HepG2 (cell line): ENCODE results near the gene MPG. TPM values are rescaled to one million over a fixed set of nuclear protein-coding genes. Genes with fewer than 3 reads are reported as not detected.

Source experiments
- ATAC-seq: fragments of 200-7000 bp; cut with Tn5 transposase; 3 replicates; pipeline ENCODE4 v1.9.1; 2020; ENCODE audit warnings: mild to moderate bottlenecking, moderate library complexity
- BruUV-seq: library from RNA; stranded (reverse); fragments of 400-500 nt; replicated peaks from 2 replicates; lab custom pipeline; 2021; lab: Mats Ljungman, UMichigan
- CTCF ChIA-PET: fragments of 300-600 bp; formaldehyde crosslinking; extraction: SDS; loops from one replicate; lab custom pipeline; 2021; ENCODE audit warnings: low total read pairs, inconsistent platforms, low intra/inter-chr PET ratio; lab: Yijun Ruan, JAX
- POLR2A ChIA-PET: fragments of 350-600 bp; sonication (Branson Sonifier 250); formaldehyde crosslinking; loops from one replicate; lab custom pipeline; 2020; ENCODE audit warnings: antibody characterized with exemption, inconsistent platforms; lab: Yijun Ruan, JAX
- DNase-seq: peaks from one replicate; pipeline ENCODE4 v3.0.0-alpha.2; 2015; ENCODE audit warnings: low spot score
- FAIRE-seq: peaks from 3 replicates; lab custom pipeline; 2011; peaks lifted over from hg19 to GRCh38; lab: Jason Lieb, UNC
- H2AFZ ChIP-seq: one replicate; pipeline ENCODE4 v1.6.1; 2011; ENCODE audit warnings: low read length, inconsistent platforms
- H3K27ac ChIP-seq: fragments of 300-600 bp; 3 replicates; pipeline ENCODE4 v1.8.0; 2011; ENCODE audit warnings: mixed run types, mild to moderate bottlenecking, mixed read lengths, low read length, inconsistent platforms; ENCODE audit not compliant: insufficient read depth; ENCODE audit errors: extremely low read length
- H3K27me3 ChIP-seq, 2 experiments: fragments of 200-600 bp in 1 of 2; 2 replicates in 1 of 2; 3 replicates in 1 of 2; pipeline versions ENCODE4 v1.6.0 to v1.8.0; 2011; ENCODE audit warnings: low read length in 2 of 2, mild to moderate bottlenecking in 2 of 2, moderate library complexity in 2 of 2, inconsistent platforms in 1 of 2; ENCODE audit not compliant: insufficient read depth in 2 of 2, control insufficient read depth in 1 of 2
- H3K36me3 ChIP-seq, 2 experiments: fragments of 200-600 bp in 1 of 2; replicated peaks in 1 of 2; 2 replicates in 1 of 2; 3 replicates in 1 of 2; pipeline versions ENCODE4 v1.5.1 to v1.8.0; 2011; ENCODE audit warnings: low read length in 2 of 2, inconsistent platforms in 1 of 2; ENCODE audit not compliant: insufficient read depth in 2 of 2, control insufficient read depth in 1 of 2
- H3K4me1 ChIP-seq: 2 replicates; pipeline ENCODE4 v1.5.1; 2012; ENCODE audit warnings: low read length, inconsistent platforms; ENCODE audit not compliant: insufficient read depth
- H3K4me2 ChIP-seq: 2 replicates; pipeline ENCODE4 v1.6.0; 2011; ENCODE audit warnings: low read depth, low read length, inconsistent platforms
- H3K4me3 ChIP-seq, 3 experiments: fragments of 200-600 bp in 1 of 3; sonication (generic), shearing (Covaris generic) in 1 of 3; replicated peaks in 1 of 3; 2 replicates each; pipeline ENCODE4 v1.5.1; 2011 to 2016; ENCODE audit warnings: low read length in 3 of 3, inconsistent platforms in 2 of 3, low read depth in 2 of 3, mild to moderate bottlenecking in 2 of 3, control low read depth in 1 of 3, mixed read lengths in 1 of 3; ENCODE audit not compliant: insufficient read depth in 1 of 3
- H3K79me2 ChIP-seq: one replicate; pipeline ENCODE4 v1.6.1; 2011; ENCODE audit warnings: low read length, inconsistent platforms; ENCODE audit not compliant: insufficient read depth
- H3K9ac ChIP-seq: 2 replicates; pipeline ENCODE4 v1.6.0; 2011; ENCODE audit warnings: mild to moderate bottlenecking, low read depth, low read length, inconsistent platforms; ENCODE audit not compliant: insufficient read depth
- H3K9me3 ChIP-seq: 2 replicates; pipeline ENCODE4 v1.5.1; 2012; ENCODE audit warnings: mild to moderate bottlenecking, low read length
- H4K20me1 ChIP-seq: 2 replicates; pipeline ENCODE4 v1.6.0; 2011; ENCODE audit warnings: inconsistent platforms, mild to moderate bottlenecking, low read length, moderate library complexity; ENCODE audit not compliant: insufficient read depth
- AHDC1 ChIP-seq: sonication (generic); formaldehyde crosslinking; IDR thresholded peaks from 2 replicates; pipeline ENCODE4 v1.5.1; 2020; ENCODE audit warnings: mild to moderate bottlenecking, missing genetic modification reagents, borderline replicate concordance
- CBX1 ChIP-seq: IDR thresholded peaks from one replicate; pipeline ENCODE4 v1.6.1; 2016; ENCODE audit warnings: antibody characterized with exemption, low read depth
- ETV5 ChIP-seq: IDR thresholded peaks from 2 replicates; pipeline ENCODE4 v1.6.1; 2018; ENCODE audit warnings: missing biosample characterization, missing genetic modification reagents, inconsistent platforms, borderline replicate concordance
- GTF2F1 ChIP-seq: fragments of 150-350 bp; IDR thresholded peaks from 2 replicates; pipeline ENCODE4 v1.6.1; 2014; ENCODE audit warnings: low read length
- HDAC2 ChIP-seq: sonication (generic); formaldehyde crosslinking; IDR thresholded peaks from 2 replicates; pipeline ENCODE4 v1.4.0; 2020; ENCODE audit warnings: missing genetic modification reagents
- KAT2B ChIP-seq: fragments of 150-350 bp; IDR thresholded peaks from 2 replicates; pipeline ENCODE4 v1.6.1; 2014; ENCODE audit warnings: low read depth, low read length, borderline replicate concordance
- SIN3B ChIP-seq: fragments of 150-350 bp; IDR thresholded peaks from 2 replicates; pipeline ENCODE4 v1.6.1; 2014; ENCODE audit warnings: low read length
- SRSF1 ChIP-seq: fragments of 200-400 bp; formaldehyde crosslinking; optimal IDR thresholded peaks from 2 replicates; pipeline ENCODE3; 2017; ENCODE audit warnings: mild to moderate bottlenecking, low read depth, low read length, moderate library complexity
- ZFP62 ChIP-seq: sonication (generic); formaldehyde crosslinking; IDR thresholded peaks from 2 replicates; pipeline ENCODE4 v1.4.0; 2020; ENCODE audit warnings: missing genetic modification reagents
- ZNF224 ChIP-seq: sonication (generic); formaldehyde crosslinking; IDR thresholded peaks from 2 replicates; pipeline ENCODE4 v1.5.0; 2020; ENCODE audit warnings: mild to moderate bottlenecking, missing genetic modification reagents
- ZNF496 ChIP-seq: sonication (generic); formaldehyde crosslinking; IDR thresholded peaks from 2 replicates; pipeline ENCODE4 v1.8.1; 2023; ENCODE audit warnings: mild to moderate bottlenecking, moderate library complexity, missing genetic modification reagents; ENCODE audit not compliant: insufficient replicate concordance
- ZNF543 ChIP-seq: sonication (generic); formaldehyde crosslinking; IDR thresholded peaks from 2 replicates; pipeline ENCODE4 v1.4.0; 2020; ENCODE audit warnings: mild to moderate bottlenecking, missing genetic modification reagents
- ZNF652 ChIP-seq: IDR thresholded peaks from 2 replicates; pipeline ENCODE4 v1.6.1; 2016; ENCODE audit warnings: low read depth, borderline replicate concordance
- ZNF83 ChIP-seq: sonication (generic); formaldehyde crosslinking; IDR thresholded peaks from 2 replicates; pipeline ENCODE4 v1.4.0; 2020; ENCODE audit warnings: missing genetic modification reagents, mild to moderate bottlenecking, borderline replicate concordance
- WGBS: methylation state at CpG from one replicate; pipeline ENCODE4 v1.1.6; 2017; ENCODE audit warnings: low lambda C conversion rate; 5-methylcytosine and 5-hydroxymethylcytosine counted together
- in situ Hi-C: cut with HindIII; loops from 2 replicates; pipeline ENCODE4 v1.10.0; 2017; ENCODE audit warnings: low pct_unique_long_range_greater_than_20kb; ENCODE audit not compliant: extremely low pct_ligation_motif_present
- intact Hi-C: fragments of 100-400 bp; cut with micrococcal nuclease; formaldehyde crosslinking; loops from one replicate; pipeline ENCODE4 v1.10.0; 2022; ENCODE audit not compliant: unreplicated experiment
- polyA plus RNA-seq, 8 experiments: library from polyadenylated mRNA; depleted of rRNA in 3 of 8; stranded (reverse) in 7 of 8; unstranded in 1 of 8; fragments of >200 nt; fragmentation: Illumina TruSeq in 4 of 8; extraction: Trizol in 4 of 8; gene quantifications; 2 replicates each; pipeline versions ENCODE4 v1.2.1 to v1.2.3, GENCODE V29; 2011 to 2016; ENCODE audit warnings: low read depth in 4 of 8, missing spikeins in 1 of 8, mixed read lengths in 1 of 8; ENCODE audit not compliant: insufficient read depth in 1 of 8
- total RNA-seq, 5 experiments: library from RNA; depleted of rRNA; stranded (reverse); fragments of >200 nt; fragmentation: Illumina TruSeq; extraction: Trizol; gene quantifications; 2 replicates each; pipeline ENCODE4 v1.2.3, GENCODE V29; 2016; ENCODE audit warnings: low read depth in 1 of 5
- TF ChIP-seq, protein P1 (sequence below): sonication (generic); formaldehyde crosslinking; IDR thresholded peaks from 2 replicates; pipeline ENCODE4 v1.8.1; 2023; ENCODE audit warnings: mild to moderate bottlenecking, missing genetic modification reagents
- TF ChIP-seq, protein P2 (sequence below): sonication (generic); formaldehyde crosslinking; conservative IDR thresholded peaks from 2 replicates; pipeline ENCODE4 v1.8.0; 2022; ENCODE audit warnings: missing genetic modification reagents

The MPG gene
- total and polyA plus RNA-seq, 2 of the 13 experiments (the other 11 are each of a cell fraction or from before 2014, with no cell fraction given), result 59.1 to 62.5 TPM

DNA sequence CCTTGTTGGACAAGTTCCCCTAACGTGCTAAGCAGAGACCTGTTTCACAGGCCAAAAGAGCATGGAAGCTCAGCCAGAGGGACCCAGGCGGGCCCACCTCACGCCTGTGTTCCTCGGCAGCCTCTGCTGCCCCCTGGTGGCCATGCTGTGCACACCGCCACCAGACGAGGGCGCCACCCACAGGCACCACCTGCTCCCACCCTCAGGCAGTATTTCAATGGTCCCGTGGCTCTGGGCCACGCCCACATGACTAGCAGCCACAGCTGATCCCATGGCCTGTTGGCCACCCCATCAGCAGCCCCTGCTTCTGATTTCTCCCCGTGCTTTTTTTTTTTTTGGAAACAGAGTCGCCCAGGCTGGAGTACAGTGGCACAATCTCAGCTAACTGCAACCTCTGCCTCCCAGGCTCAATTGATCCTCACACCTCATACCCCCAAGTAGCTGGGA lies 18.9 kb downstream of the MPG start:
- peaks cover 7 to 15% of the 10 kb centered on the region in 2 experiments; a peak in 4 of 5 replicates for H3K36me3 ChIP-seq
- CTCF ChIA-PET, result interaction anchor here (0.7 to 7.9 kb wide), 6 partner anchors 10 to 34 kb away, joined by 3 to 155 read pairs (median 6); partner anchors contain the start of gene RHBDF1
- peak; percentile 63 for FAIRE-seq
- no peak for TF ChIP-seq ZNF224
- TF ChIP-seq GTF2F1, result no peak
- peak; percentile 86 for TF ChIP-seq CBX1
- TF ChIP-seq SRSF1, result no peak
- TF ChIP-seq KAT2B, result no peak
- TF ChIP-seq, protein P1, sequence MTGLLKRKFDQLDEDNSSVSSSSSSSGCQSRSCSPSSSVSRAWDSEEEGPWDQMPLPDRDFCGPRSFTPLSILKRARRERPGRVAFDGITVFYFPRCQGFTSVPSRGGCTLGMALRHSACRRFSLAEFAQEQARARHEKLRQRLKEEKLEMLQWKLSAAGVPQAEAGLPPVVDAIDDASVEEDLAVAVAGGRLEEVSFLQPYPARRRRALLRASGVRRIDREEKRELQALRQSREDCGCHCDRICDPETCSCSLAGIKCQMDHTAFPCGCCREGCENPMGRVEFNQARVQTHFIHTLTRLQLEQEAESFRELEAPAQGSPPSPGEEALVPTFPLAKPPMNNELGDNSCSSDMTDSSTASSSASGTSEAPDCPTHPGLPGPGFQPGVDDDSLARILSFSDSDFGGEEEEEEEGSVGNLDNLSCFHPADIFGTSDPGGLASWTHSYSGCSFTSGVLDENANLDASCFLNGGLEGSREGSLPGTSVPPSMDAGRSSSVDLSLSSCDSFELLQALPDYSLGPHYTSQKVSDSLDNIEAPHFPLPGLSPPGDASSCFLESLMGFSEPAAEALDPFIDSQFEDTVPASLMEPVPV (CRISPR knock-in tag), result no peak
- TF ChIP-seq ZNF652, result no peak
- TF ChIP-seq ZFP62, result no peak
- peak; percentile 47; the same call in 1 of the 2 replicates for TF ChIP-seq HDAC2 (CRISPR knock-in tag)
- no peak for TF ChIP-seq ZNF543 (CRISPR knock-in tag)
- no peak for TF ChIP-seq SIN3B
- TF ChIP-seq ZNF83 (CRISPR knock-in tag), result no peak
- no peak for TF ChIP-seq ETV5 (CRISPR knock-in tag)
- TF ChIP-seq, protein P2, sequence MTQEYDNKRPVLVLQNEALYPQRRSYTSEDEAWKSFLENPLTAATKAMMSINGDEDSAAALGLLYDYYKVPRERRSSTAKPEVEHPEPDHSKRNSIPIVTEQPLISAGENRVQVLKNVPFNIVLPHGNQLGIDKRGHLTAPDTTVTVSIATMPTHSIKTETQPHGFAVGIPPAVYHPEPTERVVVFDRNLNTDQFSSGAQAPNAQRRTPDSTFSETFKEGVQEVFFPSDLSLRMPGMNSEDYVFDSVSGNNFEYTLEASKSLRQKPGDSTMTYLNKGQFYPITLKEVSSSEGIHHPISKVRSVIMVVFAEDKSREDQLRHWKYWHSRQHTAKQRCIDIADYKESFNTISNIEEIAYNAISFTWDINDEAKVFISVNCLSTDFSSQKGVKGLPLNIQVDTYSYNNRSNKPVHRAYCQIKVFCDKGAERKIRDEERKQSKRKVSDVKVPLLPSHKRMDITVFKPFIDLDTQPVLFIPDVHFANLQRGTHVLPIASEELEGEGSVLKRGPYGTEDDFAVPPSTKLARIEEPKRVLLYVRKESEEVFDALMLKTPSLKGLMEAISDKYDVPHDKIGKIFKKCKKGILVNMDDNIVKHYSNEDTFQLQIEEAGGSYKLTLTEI (CRISPR knock-in tag), result no peak
- TF ChIP-seq ZNF496 (CRISPR knock-in tag), result no peak
- TF ChIP-seq AHDC1, result no peak

More for the DNA sequence above, 18.9 kb downstream of the MPG start:
- H3K4me3 ChIP-seq, result no peak overlapping the region
- ATAC-seq (peak; percentile 79), DNase-seq (peak; percentile 81)
- H3K4me1 ChIP-seq, result peaks cover 25% of the 10 kb centered on the region
- 54% methylated on average over 5 of the region's 11 CpGs for WGBS
- H4K20me1 ChIP-seq, result no peaks in the 10 kb centered on the region
- H3K79me2 ChIP-seq, result no peaks in the 10 kb centered on the region
- H3K27ac ChIP-seq, result no peak overlapping the region
- H3K9ac ChIP-seq, result no peak overlapping the region
- POLR2A ChIA-PET, result interaction anchor here (0.5 to 2.0 kb wide), 3 partner anchors 27 to 263 kb away, joined by 3 to 11 read pairs (median 4); no protein-coding TSS in a partner anchor
- BruUV-seq, result no TSS peak
- H3K27me3 ChIP-seq, result no peaks in the 10 kb centered on the region
- H2AFZ ChIP-seq, result no peak overlapping the region
- H3K4me2 ChIP-seq, result no peak overlapping the region
- intact Hi-C loops, result loop anchor here (1.0 kb wide), 1 partner anchor 32 kb away; no protein-coding TSS in a partner anchor
- no peaks in the 10 kb centered on the region for H3K9me3 ChIP-seq
- in situ Hi-C loops, result no loop called here
